ENCODE measurements around the gene USP5. TPM values are rescaled to one million over a fixed set of nuclear protein-coding genes. Genes with fewer than 3 reads are reported as not detected.

The USP5 gene
- polyA plus RNA-seq, 1 donor from 2014 or later, result 130 TPM

DNA sequence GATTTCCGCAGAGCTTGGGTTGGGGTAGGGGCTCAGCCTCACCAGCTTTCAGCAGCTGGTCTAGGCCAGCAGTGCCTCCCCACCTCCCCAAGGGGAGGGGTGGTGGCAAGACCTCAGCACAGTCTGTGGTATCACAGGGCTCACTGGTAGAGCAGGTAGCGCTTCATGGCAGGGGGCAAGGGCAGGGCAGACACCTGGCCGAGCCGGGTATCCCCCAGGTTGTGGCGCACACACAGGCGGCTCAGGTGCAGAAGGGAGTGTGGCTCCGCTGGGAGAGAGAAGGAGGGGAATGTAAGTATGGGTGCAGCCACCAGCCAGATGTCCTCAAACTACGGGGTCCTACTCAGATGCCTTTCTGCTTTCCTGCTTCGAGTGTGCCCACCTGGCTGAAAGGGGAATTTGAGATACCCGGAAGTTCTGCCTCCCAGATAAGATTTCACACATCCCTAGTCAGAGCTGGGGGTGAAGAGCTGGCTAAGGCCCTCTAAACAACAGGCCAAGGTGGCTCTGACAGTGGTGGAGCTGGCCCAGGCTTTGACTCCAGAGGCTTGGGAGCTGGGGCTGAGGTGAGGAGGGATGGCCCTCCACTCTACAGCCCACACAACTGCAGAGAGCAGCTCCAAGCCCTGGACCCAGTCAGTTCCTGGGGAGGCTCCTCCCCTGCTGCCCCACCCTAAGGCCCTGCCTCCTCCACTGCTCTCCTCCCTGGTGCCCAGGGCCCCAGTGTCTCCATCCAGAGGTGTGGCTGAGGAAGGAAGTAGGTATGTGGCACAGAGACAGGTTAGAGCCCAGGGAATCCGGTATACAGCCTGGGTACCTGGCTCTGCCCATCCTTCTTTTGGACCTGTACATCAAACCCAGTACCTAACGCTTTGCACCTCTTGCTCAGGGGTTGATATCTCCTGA, 19.4 kb downstream of the USP5 start:
- Histone ChIP-seq H3K4me2 (ENCODE audit: low read length) (no peak overlapping the region), H3K36me3 (ENCODE audit: insufficient read depth, low read length) (no peaks in the 10 kb centered on the region), H4K20me1 (ENCODE audit: insufficient read depth) (no peaks in the 10 kb centered on the region), H3K4me3 (ENCODE audit: low read length) (peak overlapping the region; percentile 88), H3K27ac (ENCODE audit: low read length) (no peak overlapping the region), H3K9ac (ENCODE audit: low read length) (peak overlapping the region; percentile 75), H3K9me3 (ENCODE audit: low read length) (no peaks in the 10 kb centered on the region), H3K79me2 (replicated peaks; ENCODE audit: insufficient read depth, low read length) (no peaks in the 10 kb centered on the region), H2AFZ (ENCODE audit: low read depth, low read length) (no peak overlapping the region), H3K27me3 (ENCODE audit: insufficient read depth, low read depth, low read length) (no peaks in the 10 kb centered on the region), H3F3A (ENCODE audit: insufficient read depth, low read length, poor library complexity, severe bottlenecking) (peaks cover 3% of the 10 kb centered on the region), H3K9me2 (ENCODE audit: insufficient read depth, low read length) (no peaks in the 10 kb centered on the region)
- TF ChIP-seq, protein P1, sequence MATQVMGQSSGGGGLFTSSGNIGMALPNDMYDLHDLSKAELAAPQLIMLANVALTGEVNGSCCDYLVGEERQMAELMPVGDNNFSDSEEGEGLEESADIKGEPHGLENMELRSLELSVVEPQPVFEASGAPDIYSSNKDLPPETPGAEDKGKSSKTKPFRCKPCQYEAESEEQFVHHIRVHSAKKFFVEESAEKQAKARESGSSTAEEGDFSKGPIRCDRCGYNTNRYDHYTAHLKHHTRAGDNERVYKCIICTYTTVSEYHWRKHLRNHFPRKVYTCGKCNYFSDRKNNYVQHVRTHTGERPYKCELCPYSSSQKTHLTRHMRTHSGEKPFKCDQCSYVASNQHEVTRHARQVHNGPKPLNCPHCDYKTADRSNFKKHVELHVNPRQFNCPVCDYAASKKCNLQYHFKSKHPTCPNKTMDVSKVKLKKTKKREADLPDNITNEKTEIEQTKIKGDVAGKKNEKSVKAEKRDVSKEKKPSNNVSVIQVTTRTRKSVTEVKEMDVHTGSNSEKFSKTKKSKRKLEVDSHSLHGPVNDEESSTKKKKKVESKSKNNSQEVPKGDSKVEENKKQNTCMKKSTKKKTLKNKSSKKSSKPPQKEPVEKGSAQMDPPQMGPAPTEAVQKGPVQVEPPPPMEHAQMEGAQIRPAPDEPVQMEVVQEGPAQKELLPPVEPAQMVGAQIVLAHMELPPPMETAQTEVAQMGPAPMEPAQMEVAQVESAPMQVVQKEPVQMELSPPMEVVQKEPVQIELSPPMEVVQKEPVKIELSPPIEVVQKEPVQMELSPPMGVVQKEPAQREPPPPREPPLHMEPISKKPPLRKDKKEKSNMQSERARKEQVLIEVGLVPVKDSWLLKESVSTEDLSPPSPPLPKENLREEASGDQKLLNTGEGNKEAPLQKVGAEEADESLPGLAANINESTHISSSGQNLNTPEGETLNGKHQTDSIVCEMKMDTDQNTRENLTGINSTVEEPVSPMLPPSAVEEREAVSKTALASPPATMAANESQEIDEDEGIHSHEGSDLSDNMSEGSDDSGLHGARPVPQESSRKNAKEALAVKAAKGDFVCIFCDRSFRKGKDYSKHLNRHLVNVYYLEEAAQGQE (IDR thresholded peaks at IDR 0.05; ENCODE audit: borderline replicate concordance), result no peak
- no peak for TF ChIP-seq SMC3 (conservative IDR thresholded peaks at IDR 0.05; ENCODE audit: poor library complexity)

DNA sequence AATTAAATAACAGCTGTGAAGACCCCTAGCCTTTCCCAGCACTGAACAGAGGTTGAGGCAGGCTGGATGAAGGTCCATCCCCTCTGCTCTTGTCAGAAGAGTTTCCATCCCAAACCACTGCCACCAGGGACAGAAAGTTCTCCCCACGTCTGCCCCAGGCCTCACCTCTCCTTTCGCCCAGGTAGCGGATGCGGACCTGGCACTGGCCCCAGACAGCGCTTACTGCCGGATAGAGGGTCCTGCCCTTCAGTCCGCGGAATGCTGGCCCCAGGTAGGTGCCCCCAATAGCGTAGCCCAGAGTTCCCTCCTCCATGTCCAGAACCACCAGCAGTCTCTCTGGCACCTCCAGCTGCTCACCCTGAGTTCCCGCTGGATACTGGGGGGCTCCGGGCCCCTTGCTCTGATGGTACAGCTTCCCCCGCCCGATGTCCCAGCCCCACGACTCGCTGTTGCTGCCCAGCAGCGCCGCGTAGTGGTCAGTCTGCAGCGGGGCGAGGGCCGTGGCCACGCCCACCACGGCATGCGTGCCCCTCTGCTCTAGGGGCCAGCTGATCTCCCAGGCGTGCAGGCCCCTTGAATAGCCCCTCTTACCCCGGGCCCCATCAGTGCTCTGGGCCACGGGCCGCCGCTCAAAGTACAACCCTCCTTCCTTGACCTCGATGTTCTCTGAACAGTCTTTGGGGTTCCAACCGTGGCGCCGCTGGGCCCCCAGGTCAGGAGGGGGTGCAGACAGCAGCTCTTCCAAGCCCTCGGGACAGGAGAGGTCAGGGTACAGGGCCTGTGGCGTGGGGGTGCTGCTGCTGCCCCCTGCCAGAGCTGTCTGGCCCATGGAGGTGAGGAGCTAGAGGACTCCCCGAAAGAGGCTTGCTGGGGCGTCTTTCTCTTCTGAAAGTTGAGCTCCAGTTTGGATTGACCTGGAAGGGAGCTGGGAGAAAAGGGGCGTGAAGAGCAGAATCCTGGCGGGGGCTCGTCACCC, 20.4 kb downstream of the USP5 start:
- TF ChIP-seq MXI1 (conservative IDR thresholded peaks at IDR 0.05; ENCODE audit: poor library complexity, severe bottlenecking) (peak; percentile 60), SMC3 (conservative IDR thresholded peaks at IDR 0.05; ENCODE audit: poor library complexity) (peak; percentile 64), POLR2AphosphoS5 (IDR thresholded peaks at IDR 0.05) (peak; percentile 34), EZH2 (IDR thresholded peaks at IDR 0.05; ENCODE audit: borderline replicate concordance, insufficient read depth, low read length, poor library complexity, severe bottlenecking) (no peak), RAD21 (conservative IDR thresholded peaks at IDR 0.05) (peak; percentile 51)
- TF ChIP-seq, protein P2, sequence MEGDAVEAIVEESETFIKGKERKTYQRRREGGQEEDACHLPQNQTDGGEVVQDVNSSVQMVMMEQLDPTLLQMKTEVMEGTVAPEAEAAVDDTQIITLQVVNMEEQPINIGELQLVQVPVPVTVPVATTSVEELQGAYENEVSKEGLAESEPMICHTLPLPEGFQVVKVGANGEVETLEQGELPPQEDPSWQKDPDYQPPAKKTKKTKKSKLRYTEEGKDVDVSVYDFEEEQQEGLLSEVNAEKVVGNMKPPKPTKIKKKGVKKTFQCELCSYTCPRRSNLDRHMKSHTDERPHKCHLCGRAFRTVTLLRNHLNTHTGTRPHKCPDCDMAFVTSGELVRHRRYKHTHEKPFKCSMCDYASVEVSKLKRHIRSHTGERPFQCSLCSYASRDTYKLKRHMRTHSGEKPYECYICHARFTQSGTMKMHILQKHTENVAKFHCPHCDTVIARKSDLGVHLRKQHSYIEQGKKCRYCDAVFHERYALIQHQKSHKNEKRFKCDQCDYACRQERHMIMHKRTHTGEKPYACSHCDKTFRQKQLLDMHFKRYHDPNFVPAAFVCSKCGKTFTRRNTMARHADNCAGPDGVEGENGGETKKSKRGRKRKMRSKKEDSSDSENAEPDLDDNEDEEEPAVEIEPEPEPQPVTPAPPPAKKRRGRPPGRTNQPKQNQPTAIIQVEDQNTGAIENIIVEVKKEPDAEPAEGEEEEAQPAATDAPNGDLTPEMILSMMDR (IDR thresholded peaks at IDR 0.05; ENCODE audit: poor library complexity, severe bottlenecking), result peak; percentile 89
- Histone ChIP-seq H3K9me3 (ENCODE audit: low read length) (no peaks in the 10 kb centered on the region), H3K9me2 (ENCODE audit: insufficient read depth, low read length) (no peaks in the 10 kb centered on the region), H4K20me1 (ENCODE audit: insufficient read depth) (no peaks in the 10 kb centered on the region), H3K4me2 (ENCODE audit: low read length) (peak overlapping the region; percentile 86), H3K79me2 (replicated peaks; ENCODE audit: insufficient read depth, low read length) (no peaks in the 10 kb centered on the region), H3K36me3 (ENCODE audit: insufficient read depth, low read length) (no peaks in the 10 kb centered on the region), H3K27me3 (ENCODE audit: insufficient read depth, low read depth, low read length) (no peaks in the 10 kb centered on the region), H3F3A (ENCODE audit: insufficient read depth, low read length, poor library complexity, severe bottlenecking) (no peaks in the 10 kb centered on the region), H3K4me3 (ENCODE audit: low read length) (peak overlapping the region; percentile 88), H3K27ac (ENCODE audit: low read length) (peak overlapping the region; percentile 65), H2AFZ (ENCODE audit: low read depth, low read length) (peak overlapping the region; percentile 40), H3K9ac (ENCODE audit: low read length) (peak overlapping the region; percentile 75)
